ENCODE measurements around the gene ARSI.

DNA sequence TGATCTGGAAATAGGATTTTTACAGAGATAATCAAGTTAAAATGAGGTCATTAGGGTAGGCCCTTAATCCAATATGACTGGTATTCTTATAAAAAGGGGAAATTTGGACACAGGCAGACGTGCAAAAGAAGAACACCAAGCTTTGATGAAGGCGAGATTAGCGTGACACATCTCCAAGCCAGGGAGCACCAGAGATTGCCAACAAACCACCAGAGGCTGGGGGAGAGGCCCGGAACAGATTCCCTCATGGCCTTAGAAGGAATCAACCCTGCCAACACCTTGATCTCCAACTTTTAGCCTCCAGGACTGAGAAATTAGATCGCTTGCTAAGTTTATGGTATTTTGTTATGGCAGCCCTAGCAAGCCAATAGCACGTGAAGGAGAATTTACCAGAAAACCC, 10.8 kb upstream of the ARSI start:
- TF ChIP-seq CTCF (tag by site-specific recombination; IDR thresholded peaks at IDR 0.05) (no peak), ZNF510 (tag by site-specific recombination; IDR thresholded peaks at IDR 0.05; ENCODE audit: insufficient replicate concordance) (no peak), ZNF837 (tag by site-specific recombination; IDR thresholded peaks at IDR 0.05) (no peak), ZNF423 (tag by site-specific recombination; IDR thresholded peaks at IDR 0.05) (no peak), FEZF1 (tag by site-specific recombination; IDR thresholded peaks at IDR 0.05) (no peak), ZNF555 (tag by site-specific recombination; conservative IDR thresholded peaks at IDR 0.05) (no peak), ZNF660 (tag by site-specific recombination; IDR thresholded peaks at IDR 0.05) (no peak), ZNF488 (tag by site-specific recombination; IDR thresholded peaks at IDR 0.05) (no peak)

Data from HEK293 (cell line).